ENCODE measurements around the gene LAMC1.

DNA sequence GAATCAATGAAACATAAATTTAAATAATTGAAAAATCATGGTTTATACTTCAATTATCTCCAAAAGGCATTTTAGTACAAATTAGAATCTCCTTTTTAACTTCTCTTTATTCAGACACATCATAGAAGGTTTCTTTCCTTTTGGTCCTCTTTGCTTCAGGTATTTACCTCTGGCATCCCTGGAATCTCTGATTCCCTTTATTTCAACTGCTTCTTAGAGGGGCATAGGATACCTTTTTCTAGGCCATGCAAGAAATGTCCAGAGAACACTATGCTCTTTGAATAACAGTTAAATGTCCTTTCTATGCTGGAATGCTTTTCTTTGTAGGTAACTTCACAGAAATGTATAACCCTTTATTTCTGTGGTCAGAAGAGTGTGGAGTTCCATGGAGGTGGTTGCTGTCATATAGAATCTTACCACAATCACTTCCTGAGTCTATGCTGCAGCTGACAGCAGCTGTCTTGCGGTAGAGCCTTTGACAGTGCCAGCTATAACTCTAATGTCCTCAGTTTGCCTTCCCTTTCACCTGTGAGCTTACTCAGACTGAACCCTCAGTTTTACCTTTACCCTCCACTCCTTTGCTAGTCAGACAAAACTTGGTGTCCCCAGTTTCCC lies 171.4 kb downstream of the LAMC1 start:
- TF ChIP-seq POLR2AphosphoS5 (IDR thresholded peaks at IDR 0.05) (no peak), POLR2A (IDR thresholded peaks at IDR 0.05) (no peak)
- TF ChIP-seq, protein P1, sequence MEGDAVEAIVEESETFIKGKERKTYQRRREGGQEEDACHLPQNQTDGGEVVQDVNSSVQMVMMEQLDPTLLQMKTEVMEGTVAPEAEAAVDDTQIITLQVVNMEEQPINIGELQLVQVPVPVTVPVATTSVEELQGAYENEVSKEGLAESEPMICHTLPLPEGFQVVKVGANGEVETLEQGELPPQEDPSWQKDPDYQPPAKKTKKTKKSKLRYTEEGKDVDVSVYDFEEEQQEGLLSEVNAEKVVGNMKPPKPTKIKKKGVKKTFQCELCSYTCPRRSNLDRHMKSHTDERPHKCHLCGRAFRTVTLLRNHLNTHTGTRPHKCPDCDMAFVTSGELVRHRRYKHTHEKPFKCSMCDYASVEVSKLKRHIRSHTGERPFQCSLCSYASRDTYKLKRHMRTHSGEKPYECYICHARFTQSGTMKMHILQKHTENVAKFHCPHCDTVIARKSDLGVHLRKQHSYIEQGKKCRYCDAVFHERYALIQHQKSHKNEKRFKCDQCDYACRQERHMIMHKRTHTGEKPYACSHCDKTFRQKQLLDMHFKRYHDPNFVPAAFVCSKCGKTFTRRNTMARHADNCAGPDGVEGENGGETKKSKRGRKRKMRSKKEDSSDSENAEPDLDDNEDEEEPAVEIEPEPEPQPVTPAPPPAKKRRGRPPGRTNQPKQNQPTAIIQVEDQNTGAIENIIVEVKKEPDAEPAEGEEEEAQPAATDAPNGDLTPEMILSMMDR (IDR thresholded peaks at IDR 0.05), result no peak
